Skin epidermis (tissue), 12 donors: ENCODE measurements around the gene STPG1.

Source experiments
- H3K27ac ChIP-seq, 21 experiments: fragments of 200-600 bp; sonication (generic) in 11 of 21; one replicate each; pipeline ENCODE4 v1.5.0; 2020; ENCODE audit warnings: mild to moderate bottlenecking in 3 of 21, inconsistent platforms in 2 of 21, moderate library complexity in 2 of 21
- H3K4me3 ChIP-seq, 7 experiments: fragments of 200-600 bp; sonication (generic) in 2 of 7; one replicate each; pipeline ENCODE4 v1.5.0; 2020; ENCODE audit warnings: inconsistent platforms in 2 of 7, mild to moderate bottlenecking in 2 of 7, moderate library complexity in 1 of 7

The STPG1 gene

GRCh38 chr1:24308365-24309015 lies 105.1 kb downstream of the STPG1 start:
- no peak overlapping the region for H3K4me3 ChIP-seq
- no peak overlapping the region for H3K27ac ChIP-seq
